ENCODE measurements around the gene MFGE8.
A peak's percentile ranks its signal among the peaks of the same experiment; 100 is the strongest.
"Not testable (repeated sequence)": the region's sequence is repeated elsewhere in the genome, so short reads cannot be mapped to it uniquely, and the experiment has no call there.

Gene MFGE8

GRCh38 chr15:88932271-88932874, 19.2 kb upstream of the MFGE8 start:
- DNase-seq (ENCODE audit: insufficient read length, low spot score) (no peak), FAIRE-seq (no peak)
- no peak for TF ChIP-seq POLR2A (IDR thresholded peaks at IDR 0.05; ENCODE audit: low read depth, low read length)

GRCh38 chr15:88930579-88930978, 17.4 kb upstream of the MFGE8 start:
- no peak for TF ChIP-seq POLR2A (IDR thresholded peaks at IDR 0.05; ENCODE audit: low read depth, low read length)
- FAIRE-seq (no peak), DNase-seq (ENCODE audit: insufficient read length, low spot score) (no peak)

- DNase-seq (ENCODE audit: insufficient read length, low spot score); FAIRE-seq: not testable (repeated sequence)
Measured at GRCh38 chr15:88929358-88930098, 16.3 kb upstream of the MFGE8 start.

- not testable (repeated sequence) for FAIRE-seq; DNase-seq (ENCODE audit: insufficient read length, low spot score)
Measured at GRCh38 chr15:88928192-88928591, 15.0 kb upstream of the MFGE8 start.

GRCh38 chr15:88925648-88926047, 12.5 kb upstream of the MFGE8 start:
- FAIRE-seq; DNase-seq (ENCODE audit: insufficient read length, low spot score): not testable (repeated sequence)

- DNase-seq (ENCODE audit: insufficient read length, low spot score); FAIRE-seq: not testable (repeated sequence)
Measured at GRCh38 chr15:88920892-88921435, 7.8 kb upstream of the MFGE8 start.

- no peak for DNase-seq (ENCODE audit: insufficient read length, low spot score)
- no peak for TF ChIP-seq POLR2A (IDR thresholded peaks at IDR 0.05; ENCODE audit: low read depth, low read length)
- FAIRE-seq: no peak
Measured at GRCh38 chr15:88920186-88920891, 7.2 kb upstream of the MFGE8 start.

- peak; percentile 75 for FAIRE-seq
- DNase-seq (ENCODE audit: insufficient read length, low spot score): no peak
- TF ChIP-seq POLR2A (IDR thresholded peaks at IDR 0.05; ENCODE audit: low read depth, low read length): no peak
Measured at GRCh38 chr15:88918738-88919137, 5.6 kb upstream of the MFGE8 start.

- no peak for FAIRE-seq
- TF ChIP-seq POLR2A (IDR thresholded peaks at IDR 0.05; ENCODE audit: low read depth, low read length): no peak
- DNase-seq (ENCODE audit: insufficient read length, low spot score): no peak
Measured at GRCh38 chr15:88917760-88918159, 4.6 kb upstream of the MFGE8 start.

- no peak for TF ChIP-seq POLR2A (IDR thresholded peaks at IDR 0.05; ENCODE audit: low read depth, low read length)
- FAIRE-seq (no peak), DNase-seq (ENCODE audit: insufficient read length, low spot score) (no peak)
Measured at GRCh38 chr15:88915354-88915753, 2.2 kb upstream of the MFGE8 start.

GRCh38 chr15:88913850-88914169, 631 bp upstream of the MFGE8 start:
- no peak for TF ChIP-seq POLR2A (IDR thresholded peaks at IDR 0.05; ENCODE audit: low read depth, low read length)
- DNase-seq (ENCODE audit: insufficient read length, low spot score) (no peak), FAIRE-seq (no peak)

GRCh38 chr15:88912500-88912921, 668 bp downstream of the MFGE8 start:
- DNase-seq (ENCODE audit: insufficient read length, low spot score) (no peak), FAIRE-seq (no peak)
- TF ChIP-seq POLR2A (IDR thresholded peaks at IDR 0.05; ENCODE audit: low read depth, low read length): no peak

- TF ChIP-seq POLR2A (IDR thresholded peaks at IDR 0.05; ENCODE audit: low read depth, low read length): no peak
- no peak for FAIRE-seq
- no peak for DNase-seq (ENCODE audit: insufficient read length, low spot score)
Measured at GRCh38 chr15:88911766-88912118, 1.4 kb downstream of the MFGE8 start.

- TF ChIP-seq POLR2A (IDR thresholded peaks at IDR 0.05; ENCODE audit: low read depth, low read length): no peak
- no peak for FAIRE-seq
- DNase-seq (ENCODE audit: insufficient read length, low spot score): no peak
Measured at GRCh38 chr15:88909956-88910831, 3.0 kb downstream of the MFGE8 start.
